K562 (cell line): ENCODE measurements around the gene MPP7. TPM values are rescaled to one million over a fixed set of nuclear protein-coding genes. Genes with fewer than 3 reads are reported as not detected.

ENCODE experiments used
- ATAC-seq: fragments of 200-7000 bp; cut with Tn5 transposase; 3 replicates; pipeline ENCODE4 v1.9.1; 2020; ENCODE audit warnings: moderate library complexity
- BruUV-seq: library from RNA; stranded (reverse); fragments of 400-500 nt; replicated peaks from 2 replicates; lab custom pipeline; 2021; lab: Mats Ljungman, UMichigan
- CTCF ChIA-PET: fragments of 300-600 bp; formaldehyde crosslinking; extraction: SDS; loops from one replicate; lab custom pipeline; 2021; ENCODE audit warnings: low intra/inter-chr PET ratio; lab: Yijun Ruan, JAX
- POLR2A ChIA-PET: fragments of 300-600, 350-650 bp; sonication (Branson Sonifier 250); formaldehyde crosslinking; extraction: SDS; loops from one replicate; lab custom pipeline; 2021; ENCODE audit warnings: antibody characterized with exemption, inconsistent platforms; lab: Yijun Ruan, JAX
- DNase-seq, 4 experiments: peaks; one replicate each; pipeline versions ENCODE4 v3.0.0 to v3.0.0-alpha.2; 2011 to 2018; ENCODE audit warnings: low spot score in 3 of 4, mixed read lengths in 3 of 4; ENCODE audit errors: extremely low read depth in 1 of 4
- FAIRE-seq: peaks from 2 replicates; lab custom pipeline; 2011; peaks lifted over from hg19 to GRCh38; lab: Jason Lieb, UNC
- H2AFZ ChIP-seq: 2 replicates; pipeline ENCODE4 v1.6.0; 2011; ENCODE audit warnings: low read depth, low read length, control low read depth, inconsistent platforms
- H3K27ac ChIP-seq: fragments of 200-600 bp; 3 replicates; pipeline ENCODE4 v1.8.0; 2011; ENCODE audit warnings: low read depth, mild to moderate bottlenecking, control low read depth, inconsistent platforms, low read length, moderate library complexity, mixed read lengths; ENCODE audit errors: extremely low read depth
- H3K27me3 ChIP-seq, 2 experiments: fragments of 300-600 bp in 1 of 2; 2 replicates in 1 of 2; 3 replicates in 1 of 2; pipeline versions ENCODE4 v1.6.0 to v1.8.0; 2011; ENCODE audit warnings: inconsistent platforms in 2 of 2, low read length in 2 of 2, mild to moderate bottlenecking in 1 of 2, mixed read lengths in 1 of 2, moderate library complexity in 1 of 2; ENCODE audit not compliant: control insufficient read depth in 2 of 2, insufficient read depth in 2 of 2
- H3K36me3 ChIP-seq: fragments of 300-600 bp; 3 replicates; pipeline ENCODE4 v1.8.0; 2011; ENCODE audit warnings: mild to moderate bottlenecking, low read length, inconsistent platforms; ENCODE audit not compliant: control insufficient read depth, insufficient read depth
- H3K4me1 ChIP-seq, 2 experiments: fragments of 200-600 bp in 1 of 2; replicated peaks in 1 of 2; 2 replicates in 1 of 2; 3 replicates in 1 of 2; pipeline versions ENCODE4 v1.5.1 to v1.8.0; 2011; ENCODE audit warnings: inconsistent platforms in 2 of 2, low read length in 2 of 2, mild to moderate bottlenecking in 1 of 2, mixed read lengths in 1 of 2, moderate library complexity in 1 of 2; ENCODE audit not compliant: control insufficient read depth in 2 of 2, insufficient read depth in 2 of 2
- H3K4me2 ChIP-seq: 2 replicates; pipeline ENCODE4 v1.6.1; 2011; ENCODE audit warnings: low read length, control low read depth, inconsistent platforms, mixed read lengths; ENCODE audit not compliant: insufficient read depth
- H3K4me3 ChIP-seq: fragments of 200-600 bp; sonication (generic), shearing (Covaris generic); 2 replicates; pipeline ENCODE4 v1.5.1; 2016; ENCODE audit warnings: control low read depth, inconsistent platforms
- H3K79me2 ChIP-seq: fragments of 200-600 bp; 3 replicates; pipeline ENCODE4 v1.8.0; 2011; ENCODE audit warnings: low read length, inconsistent platforms; ENCODE audit not compliant: control insufficient read depth, insufficient read depth
- H3K9ac ChIP-seq, 2 experiments: 2 replicates each; pipeline versions ENCODE4 v1.6.0 to v1.6.1; 2011; ENCODE audit warnings: low read depth in 2 of 2, low read length in 2 of 2, control low read depth in 1 of 2, inconsistent platforms in 1 of 2, mild to moderate bottlenecking in 1 of 2, mixed read lengths in 1 of 2; ENCODE audit not compliant: insufficient read depth in 1 of 2
- H3K9me1 ChIP-seq: one replicate; pipeline ENCODE4 v1.6.0; 2011; ENCODE audit warnings: inconsistent platforms, mild to moderate bottlenecking, low read length, moderate library complexity; ENCODE audit not compliant: control insufficient read depth, insufficient read depth
- H3K9me3 ChIP-seq: replicated peaks from 2 replicates; pipeline ENCODE4 v1.5.1; 2011; ENCODE audit warnings: low read depth, low read length, inconsistent platforms; ENCODE audit not compliant: control insufficient read depth, insufficient read depth
- H4K20me1 ChIP-seq: replicated peaks from 2 replicates; pipeline ENCODE4 v1.6.1; 2011; ENCODE audit warnings: low read length, inconsistent platforms, mixed read lengths; ENCODE audit not compliant: control insufficient read depth, insufficient read depth
- CBX3 ChIP-seq, 2 experiments: IDR thresholded peaks; 1 replicate in 1 of 2; 2 replicates in 1 of 2; pipeline ENCODE4 v1.6.1; 2012; ENCODE audit warnings: inconsistent platforms in 2 of 2, low read length in 2 of 2, borderline replicate concordance in 1 of 2, control low read depth in 1 of 2
- CREB5 ChIP-seq: fragments of 250-450 bp; sonication (Bioruptor Pico); IDR thresholded peaks from 2 replicates; pipeline ENCODE4 v1.5.0; 2020; ENCODE audit warnings: mild to moderate bottlenecking
- GATAD2A ChIP-seq: fragments of 450-650 bp; IDR thresholded peaks from 2 replicates; pipeline ENCODE4 v1.6.1; 2017
- HNRNPH1 ChIP-seq: fragments of 200-400 bp; formaldehyde crosslinking; optimal IDR thresholded peaks from 2 replicates; pipeline ENCODE3; 2017; ENCODE audit warnings: low read depth, mild to moderate bottlenecking, low read length, moderate library complexity
- MXD1 ChIP-seq: fragments of 250-450 bp; sonication (Bioruptor Pico); IDR thresholded peaks from 2 replicates; pipeline ENCODE4 v1.8.0; 2021; ENCODE audit warnings: borderline replicate concordance, mild to moderate bottlenecking, moderate library complexity; ENCODE audit not compliant: poor library complexity, severe bottlenecking
- TRIM28 ChIP-seq: fragments of 450-650 bp; IDR thresholded peaks from 2 replicates; pipeline ENCODE4 v1.6.1; 2017
- TSC22D4 ChIP-seq: fragments of 450-650 bp; IDR thresholded peaks from 2 replicates; pipeline ENCODE4 v1.6.1; 2016; ENCODE audit warnings: missing genetic modification characterization, missing biosample characterization, control low read depth
- ZKSCAN3 ChIP-seq: fragments of 250-450 bp; sonication (Bioruptor Pico); IDR thresholded peaks from 2 replicates; pipeline ENCODE4 v1.4.0; 2020
- WGBS: fragments of 100-300 bp; shearing (Covaris generic); methylation state at CpG from one replicate; pipeline ENCODE4 v1.1.6; 2016; ENCODE audit warnings: low coverage, mixed read lengths; ENCODE audit not compliant: insufficient coverage; ENCODE audit errors: missing lambda C conversion rate; 5-methylcytosine and 5-hydroxymethylcytosine counted together
- in situ Hi-C: fragments of 300-500 bp; cut with MboI; formaldehyde crosslinking; loops from 4 replicates; pipeline ENCODE4 v1.15.0; 2018; ENCODE audit warnings: inconsistent platforms, mixed read lengths
- intact Hi-C: fragments of 100-400 bp; cut with micrococcal nuclease; formaldehyde crosslinking; loops from 2 replicates; pipeline ENCODE4 v1.14.2; 2022
- polyA plus RNA-seq, 8 experiments: library from polyadenylated mRNA; depleted of rRNA in 4 of 8; stranded (reverse) in 5 of 8; unstranded in 3 of 8; fragments of >200 nt; fragmentation: Nextera tagmentation in 2 of 8; fragmentation: Illumina TruSeq in 1 of 8; extraction: Ambion mirVana in 2 of 8; extraction: Trizol in 1 of 8; gene quantifications; 2 replicates each; pipeline versions ENCODE4 v1.2.1 to v1.2.3, GENCODE V29; 2011 to 2014; ENCODE audit warnings: inconsistent platforms in 1 of 8, missing spikeins in 1 of 8
- total RNA-seq, 7 experiments: library from RNA; depleted of rRNA in 6 of 7; stranded (reverse); fragments of >200 nt in 6 of 7; fragmentation: Illumina TruSeq in 2 of 7; extraction: Trizol in 2 of 7; gene quantifications; 2 replicates each; pipeline versions ENCODE4 v1.2.1 to v1.2.3, GENCODE V29; 2011 to 2021; ENCODE audit warnings: low replicate concordance in 1 of 7

The MPP7 gene
- total and polyA plus RNA-seq, 9 of the 15 experiments (the other 6 are each of a cell fraction or from before 2014, with no cell fraction given), result 0.03 to 0.50 (median 0.23) TPM

GRCh38 chr10:28315140-28315539 is 12.3 kb upstream of the MPP7 start:
- H4K20me1 ChIP-seq, result no peaks in the 10 kb centered on the region
- CTCF ChIA-PET, result no interaction called here
- intact Hi-C loops, result no loop called here

More at GRCh38 chr10:28315140-28315539, 12.3 kb upstream of the MPP7 start:
- POLR2A ChIA-PET, result interaction anchor here (0.6 kb wide), 2 partner anchors 13 to 19 kb away, joined by 3 to 4 read pairs; no protein-coding TSS in a partner anchor
- Histone ChIP-seq H3K27ac (no peak overlapping the region), H3K79me2 (no peaks in the 10 kb centered on the region), H3K4me1 (no peaks in the 10 kb centered on the region), H3K36me3 (no peaks in the 10 kb centered on the region), H3K27me3 (peaks cover 2 to 7% of the 10 kb centered on the region in 2 experiments; a peak in 2 of 5 replicates), H3K9me1 (no peaks in the 10 kb centered on the region)
- no peak for ATAC-seq
- no TSS peak for BruUV-seq
- DNase-seq, result no peak
- FAIRE-seq, result no peak
- TF ChIP-seq MXD1 (CRISPR knock-in tag) (no peak), CREB5 (CRISPR knock-in tag) (no peak), GATAD2A (no peak), HNRNPH1 (no peak), ZKSCAN3 (no peak), CBX3 (IDR thresholded peaks at IDR 0.05; ENCODE audit: borderline replicate concordance in 1 of 2, low read length in 2 of 2) (no peak), TSC22D4 (tag) (no peak), TRIM28 (no peak)
- TF ChIP-seq, all 486 proteins: peak for 0
- Histone ChIP-seq H3K4me3 (no peak overlapping the region), H3K4me2 (no peak overlapping the region), H2AFZ (no peak overlapping the region), H3K9ac (no peak overlapping the region), H3K9me3 (no peaks in the 10 kb centered on the region)
- in situ Hi-C loops, result no loop called here
- 0% methylated on average over 4 of the region's 4 CpGs for WGBS
